ENCODE measurements around the gene MON1B.
"Not testable (repeated sequence)": the region's sequence is repeated elsewhere in the genome, so short reads cannot be mapped to it uniquely, and the experiment has no call there.

The MON1B gene

GRCh38 chr16:77197747-77198146 is 6.8 kb downstream of the MON1B start:
- no peak for DNase-seq (ENCODE audit: low read depth)

- DNase-seq (ENCODE audit: low read depth): no peak
Measured at GRCh38 chr16:77199211-77199610, 8.2 kb downstream of the MON1B start, which contains the start of gene SYCE1L. Gene SYCE1L, plus strand, starts transcription at chr16:77199408. Its CDS starts 44 bp downstream, at chr16:77199452.

GRCh38 chr16:77206533-77206932 is 15.5 kb downstream of the MON1B start:
- DNase-seq (ENCODE audit: low read depth): no peak

GRCh38 chr16:77207030-77207429 is 16.0 kb downstream of the MON1B start:
- DNase-seq (ENCODE audit: low read depth): no peak

GRCh38 chr16:77208382-77208781 is 17.4 kb downstream of the MON1B start:
- no peak for DNase-seq (ENCODE audit: low read depth)

GRCh38 chr16:77211880-77212740 is 21.1 kb downstream of the MON1B start:
- DNase-seq (ENCODE audit: low read depth): peak; percentile 60

- DNase-seq (ENCODE audit: low read depth): peak; percentile 60
Measured at GRCh38 chr16:77212741-77213541, 22.0 kb downstream of the MON1B start.

- DNase-seq (ENCODE audit: low read depth): no peak
Measured at GRCh38 chr16:77213542-77214106, 22.6 kb downstream of the MON1B start.

- DNase-seq (ENCODE audit: low read depth): no peak
Measured at GRCh38 chr16:77214411-77215138, 23.6 kb downstream of the MON1B start.

GRCh38 chr16:77219437-77219836 is 28.4 kb downstream of the MON1B start:
- DNase-seq (ENCODE audit: low read depth): no peak

GRCh38 chr16:77220427-77220826 is 29.4 kb downstream of the MON1B start:
- DNase-seq (ENCODE audit: low read depth): no peak

GRCh38 chr16:77221482-77221881 is 30.5 kb downstream of the MON1B start:
- no peak for DNase-seq (ENCODE audit: low read depth)

GRCh38 chr16:77223184-77223583 is 32.2 kb downstream of the MON1B start:
- no peak for DNase-seq (ENCODE audit: low read depth)

GRCh38 chr16:77225182-77225581 is 34.2 kb downstream of the MON1B start:
- DNase-seq (ENCODE audit: low read depth): no peak

- no peak for DNase-seq (ENCODE audit: low read depth)
Measured at GRCh38 chr16:77227745-77228144, 36.8 kb downstream of the MON1B start.

GRCh38 chr16:77231047-77231446 is 40.1 kb downstream of the MON1B start:
- no peak for DNase-seq (ENCODE audit: low read depth)

- DNase-seq (ENCODE audit: low read depth): no peak
Measured at GRCh38 chr16:77233799-77234519, 43.0 kb downstream of the MON1B start.

- DNase-seq (ENCODE audit: low read depth): no peak
Measured at GRCh38 chr16:77234611-77235010, 43.6 kb downstream of the MON1B start.

- DNase-seq (ENCODE audit: low read depth): peak; percentile 83
Measured at GRCh38 chr16:77236063-77236511, 45.1 kb downstream of the MON1B start.

- no peak for DNase-seq (ENCODE audit: low read depth)
Measured at GRCh38 chr16:77238593-77238992, 47.6 kb downstream of the MON1B start.

- DNase-seq (ENCODE audit: low read depth): not testable (repeated sequence)
Measured at GRCh38 chr16:77242471-77242870, 51.5 kb downstream of the MON1B start.
